IMR-90 (cell line): ENCODE measurements around the gene TSPEAR. TPM values are rescaled to one million over a fixed set of nuclear protein-coding genes. Genes with fewer than 3 reads are reported as not detected.

Experiments
- ATAC-seq: fragments of 200-7000 bp; cut with Tn5 transposase; 2 replicates; pipeline ENCODE4 v1.9.1; 2020; ENCODE audit warnings: low read depth, mild to moderate bottlenecking, moderate library complexity
- BruUV-seq: library from RNA; stranded (reverse); fragments of 400-500 nt; replicated peaks from 2 replicates; lab custom pipeline; 2021; lab: Mats Ljungman, UMichigan
- CTCF ChIA-PET: fragments of 300-600 bp; formaldehyde crosslinking; extraction: SDS; loops from one replicate; lab custom pipeline; 2021; ENCODE audit warnings: antibody characterized with exemption; lab: Yijun Ruan, JAX
- POLR2A ChIA-PET: fragments of 300-600 bp; sonication (Branson Sonifier 250); formaldehyde crosslinking; loops from one replicate; lab custom pipeline; 2022; ENCODE audit warnings: antibody characterized with exemption; ENCODE audit not compliant: unreplicated experiment; lab: Charles Lee
- DNase-seq: peaks from one replicate; pipeline ENCODE4 v3.0.0; 2013
- H2AFZ ChIP-seq: replicated peaks from 2 replicates; pipeline ENCODE3; 2013; ENCODE audit warnings: low read length, mild to moderate bottlenecking; ENCODE audit not compliant: poor library complexity
- H2AK5ac ChIP-seq: 2 replicates; pipeline ENCODE4 v1.6.1; 2013; ENCODE audit warnings: low read depth, low read length, inconsistent platforms
- H2AK9ac ChIP-seq: replicated peaks from 2 replicates; pipeline ENCODE3; 2013; ENCODE audit warnings: mild to moderate bottlenecking, low read depth, low read length, moderate library complexity; ENCODE audit not compliant: poor library complexity
- H2BK120ac ChIP-seq: 2 replicates; pipeline ENCODE4 v1.6.1; 2013; ENCODE audit warnings: low read depth, low read length, inconsistent platforms
- H2BK15ac ChIP-seq: 3 replicates; pipeline ENCODE4 v1.6.1; 2013; ENCODE audit warnings: low read depth, low read length, inconsistent platforms
- H2BK20ac ChIP-seq: 2 replicates; pipeline ENCODE4 v1.6.1; 2013; ENCODE audit warnings: low read depth, mild to moderate bottlenecking, inconsistent platforms, low read length, moderate library complexity
- H2BK5ac ChIP-seq: 2 replicates; pipeline ENCODE4 v1.6.1; 2013; ENCODE audit warnings: mild to moderate bottlenecking, low read depth, low read length, inconsistent platforms; ENCODE audit not compliant: poor library complexity, severe bottlenecking
- H3K14ac ChIP-seq: replicated peaks from 2 replicates; pipeline ENCODE4 v1.6.1; 2013; ENCODE audit warnings: low read depth, low read length, inconsistent platforms
- H3K18ac ChIP-seq: 2 replicates; pipeline ENCODE4 v1.6.1; 2013; ENCODE audit warnings: low read depth, low read length, control low read depth
- H3K23ac ChIP-seq: 2 replicates; pipeline ENCODE4 v1.6.1; 2013; ENCODE audit warnings: low read depth, low read length, inconsistent platforms
- H3K27ac ChIP-seq: 2 replicates; pipeline ENCODE4 v1.5.1; 2013; ENCODE audit warnings: mild to moderate bottlenecking, control low read depth, low read length; ENCODE audit not compliant: insufficient read depth
- H3K27me3 ChIP-seq: 2 replicates; pipeline ENCODE4 v1.6.1; 2013; ENCODE audit warnings: low read length; ENCODE audit not compliant: control insufficient read depth, insufficient read depth
- H3K36me3 ChIP-seq: 2 replicates; pipeline ENCODE4 v1.6.1; 2013; ENCODE audit warnings: low read length, mixed read lengths; ENCODE audit not compliant: control insufficient read depth, insufficient read depth
- H3K4ac ChIP-seq: 2 replicates; pipeline ENCODE4 v1.6.1; 2013; ENCODE audit warnings: low read depth, low read length, inconsistent platforms
- H3K4me1 ChIP-seq: 2 replicates; pipeline ENCODE4 v1.6.1; 2013; ENCODE audit warnings: low read length, mixed read lengths; ENCODE audit not compliant: control insufficient read depth, insufficient read depth
- H3K4me2 ChIP-seq: 2 replicates; pipeline ENCODE4 v1.6.1; 2013; ENCODE audit warnings: low read depth, mild to moderate bottlenecking, control low read depth, low read length, moderate library complexity
- H3K4me3 ChIP-seq: 2 replicates; pipeline ENCODE4 v1.5.1; 2013; ENCODE audit warnings: low read depth, mild to moderate bottlenecking, control low read depth, low read length, moderate library complexity; ENCODE audit not compliant: insufficient read depth
- H3K56ac ChIP-seq: 2 replicates; pipeline ENCODE4 v1.6.1; 2013; ENCODE audit warnings: low read length, inconsistent platforms; ENCODE audit not compliant: insufficient read depth; ENCODE audit errors: extremely low read depth
- H3K79me1 ChIP-seq, 2 experiments: 2 replicates each; pipeline ENCODE4 v1.6.1; 2013; ENCODE audit warnings: low read length in 2 of 2, inconsistent platforms in 1 of 2, low read depth in 1 of 2
- H3K9ac ChIP-seq: 2 replicates; pipeline ENCODE4 v1.6.1; 2013; ENCODE audit warnings: low read depth, low read length, control low read depth
- H3K9me1 ChIP-seq: 2 replicates; pipeline ENCODE4 v1.6.1; 2013; ENCODE audit warnings: low read length, inconsistent platforms; ENCODE audit not compliant: insufficient read depth
- H3K9me3 ChIP-seq: 2 replicates; pipeline ENCODE4 v1.6.1; 2013; ENCODE audit warnings: low read length; ENCODE audit not compliant: control insufficient read depth, insufficient read depth
- H4K20me1 ChIP-seq: 2 replicates; pipeline ENCODE4 v1.6.1; 2013; ENCODE audit warnings: low read length, inconsistent platforms; ENCODE audit not compliant: insufficient read depth
- H4K5ac ChIP-seq: 2 replicates; pipeline ENCODE4 v1.6.1; 2013; ENCODE audit warnings: mild to moderate bottlenecking, low read depth, low read length, control low read depth
- H4K8ac ChIP-seq, 2 experiments: 2 replicates each; pipeline ENCODE4 v1.6.1; 2013; ENCODE audit warnings: low read depth in 2 of 2, low read length in 2 of 2, control low read depth in 1 of 2, inconsistent platforms in 1 of 2
- H4K91ac ChIP-seq: 2 replicates; pipeline ENCODE4 v1.6.1; 2013; ENCODE audit warnings: low read depth, low read length, inconsistent platforms; ENCODE audit not compliant: insufficient read depth
- ELK1 ChIP-seq: fragments of 150-350 bp; IDR thresholded peaks from 2 replicates; pipeline ENCODE4 v1.6.1; 2016; ENCODE audit warnings: low read depth, mild to moderate bottlenecking, low read length, moderate library complexity, borderline replicate concordance
- WGBS, 2 experiments: methylation state at CpG; one replicate each; pipeline versions ENCODE4 v1.1.5 to v1.1.7; 2013; ENCODE audit warnings: missing lambda C conversion rate in 2 of 2; ENCODE audit not compliant: insufficient read length in 1 of 2; ENCODE audit errors: extremely low coverage in 2 of 2; 5-methylcytosine and 5-hydroxymethylcytosine counted together
- dilution Hi-C: fragments of 300-500 bp; cut with HindIII; formaldehyde crosslinking; loops from one replicate; pipeline ENCODE4 v1.14.3; 2018; ENCODE audit warnings: low sequenced_read_pairs; ENCODE audit not compliant: unreplicated experiment
- in situ Hi-C: fragments of 300-500 bp; cut with MboI; formaldehyde crosslinking; loops from 3 replicates; pipeline ENCODE4 v1.14.3; 2019; ENCODE audit warnings: low sequenced_read_pairs, inconsistent platforms, mixed read lengths
- intact Hi-C: fragments of 100-400 bp; cut with micrococcal nuclease; formaldehyde crosslinking; loops from 2 replicates; pipeline ENCODE4 v1.10.0; 2022
- polyA plus RNA-seq, 3 experiments: library from polyadenylated mRNA; depleted of rRNA; stranded (reverse); fragments of >200 nt; gene quantifications; 2 replicates each; pipeline ENCODE4 v1.2.3, GENCODE V29; 2012; ENCODE audit warnings: low replicate concordance in 1 of 3
- total RNA-seq: library from RNA; depleted of rRNA; stranded (reverse); fragments of >200 nt; gene quantifications from 2 replicates; pipeline ENCODE4 v1.2.3, GENCODE V29; 2012

TSPEAR gene
- total and polyA plus RNA-seq, 2 of the 4 experiments (the other 2 are of a cell fraction): not detected

- no peak overlapping the region for H3K4ac ChIP-seq
Observed at GRCh38 chr21:44533891-44534627, 177.3 kb downstream of the TSPEAR start.

More at GRCh38 chr21:44533891-44534627, 177.3 kb downstream of the TSPEAR start:
- Histone ChIP-seq H2BK5ac (no peak overlapping the region), H3K4me1 (no peaks in the 10 kb centered on the region), H3K4me3 (no peak overlapping the region), H4K8ac (no peak overlapping the region), H3K9ac (no peak overlapping the region), H2BK120ac (no peak overlapping the region), H3K27ac (no peak overlapping the region), H3K56ac (no peak overlapping the region), H4K20me1 (no peaks in the 10 kb centered on the region), H2BK15ac (no peak overlapping the region), H2AK9ac (no peak overlapping the region), H2AFZ (no peak overlapping the region), H3K18ac (no peak overlapping the region), H4K91ac (no peak overlapping the region), H2BK20ac (no peak overlapping the region), H3K79me1 (no peaks in the 10 kb centered on the region), H4K5ac (no peak overlapping the region), H3K14ac (no peak overlapping the region), H2AK5ac (no peak overlapping the region), H3K9me1 (no peaks in the 10 kb centered on the region), H3K27me3 (0 out of 2 replicates have a peak, but pooled peaks cover 2% of the 10 kb centered on the region), H3K36me3 (no peaks in the 10 kb centered on the region), H3K23ac (no peak overlapping the region), H3K9me3 (peaks cover 11% of the 10 kb centered on the region; the same call in 1 of the 2 replicates), H3K4me2 (no peak overlapping the region)
- ATAC-seq (no peak), DNase-seq (no peak)
- dilution Hi-C loops: no loop called here
- in situ Hi-C loops: no loop called here
- no peak for TF ChIP-seq ELK1
- ChIA-PET POLR2A (no interaction called here), CTCF (no interaction called here)
- WGBS, 2 experiments: 79% methylated on average over 4 of the region's 21 CpGs; no CpG with 5 or more reads in 1 of the 2 experiments
- intact Hi-C loops: no loop called here
- no TSS peak for BruUV-seq
